HUES48 (cell line): ENCODE results near the gene TMEM44.

Experiments used
- H3K27ac ChIP-seq: one replicate; pipeline ENCODE4 v1.7.0; 2013; ENCODE audit warnings: low read depth, low read length, inconsistent platforms
- H3K27me3 ChIP-seq: 2 replicates; pipeline ENCODE4 v1.6.1; 2013; ENCODE audit warnings: mild to moderate bottlenecking, low read length; ENCODE audit not compliant: control insufficient read depth, insufficient read depth
- H3K36me3 ChIP-seq: 2 replicates; pipeline ENCODE4 v1.6.1; 2013; ENCODE audit warnings: low read length; ENCODE audit not compliant: control insufficient read depth, insufficient read depth
- H3K4me1 ChIP-seq: 2 replicates; pipeline ENCODE4 v1.6.1; 2013; ENCODE audit warnings: mild to moderate bottlenecking, low read length; ENCODE audit not compliant: control insufficient read depth, insufficient read depth
- H3K4me3 ChIP-seq: 2 replicates; pipeline ENCODE4 v1.5.1; 2013; ENCODE audit warnings: mild to moderate bottlenecking, low read depth, low read length
- H3K9ac ChIP-seq: 2 replicates; pipeline ENCODE4 v1.6.1; 2013; ENCODE audit warnings: mild to moderate bottlenecking, low read depth, low read length, moderate library complexity
- H3K9me3 ChIP-seq: 2 replicates; pipeline ENCODE4 v1.6.1; 2013; ENCODE audit warnings: low read length; ENCODE audit not compliant: control insufficient read depth, insufficient read depth

TMEM44 gene

GRCh38 chr3:194623449-194624290 is 9.5 kb downstream of the TMEM44 start:
- H3K9ac ChIP-seq: no peak overlapping the region
- no peaks in the 10 kb centered on the region for H3K9me3 ChIP-seq
- no peak overlapping the region for H3K4me3 ChIP-seq
- no peak overlapping the region for H3K27ac ChIP-seq
- peaks cover 24% of the 10 kb centered on the region for H3K36me3 ChIP-seq
- H3K27me3 ChIP-seq: no peaks in the 10 kb centered on the region
- H3K4me1 ChIP-seq: no peaks in the 10 kb centered on the region

GRCh38 chr3:194622621-194623340 is 10.4 kb downstream of the TMEM44 start:
- no peaks in the 10 kb centered on the region for H3K27me3 ChIP-seq
- no peaks in the 10 kb centered on the region for H3K4me1 ChIP-seq
- H3K4me3 ChIP-seq: no peak overlapping the region
- no peak overlapping the region for H3K9ac ChIP-seq
- H3K9me3 ChIP-seq: no peaks in the 10 kb centered on the region
- peaks cover 18% of the 10 kb centered on the region for H3K36me3 ChIP-seq
- no peak overlapping the region for H3K27ac ChIP-seq

DNA sequence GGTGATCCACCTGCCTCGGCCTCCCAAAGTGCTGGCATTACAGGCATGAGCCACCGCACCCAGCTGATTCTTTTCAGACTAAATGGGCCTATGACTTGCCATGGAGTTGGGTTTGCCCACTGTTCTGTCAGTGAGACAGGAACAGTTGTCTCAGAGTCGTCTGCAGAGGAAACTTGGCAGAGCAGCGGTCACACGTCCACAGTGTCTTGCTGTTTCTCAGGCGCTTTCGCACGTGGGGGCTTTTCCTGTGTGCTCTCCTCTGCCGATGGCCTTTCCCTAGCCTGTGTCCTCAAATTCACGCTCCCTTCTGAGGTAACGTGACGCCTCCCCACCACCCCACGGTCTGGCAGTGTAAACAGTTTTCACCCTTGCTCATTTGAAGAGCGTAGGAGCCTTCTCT is 11.3 kb downstream of the TMEM44 start:
- Histone ChIP-seq H3K4me1 (no peaks in the 10 kb centered on the region), H3K9me3 (no peaks in the 10 kb centered on the region), H3K9ac (no peak overlapping the region)

GRCh38 chr3:194620196-194620595 is 13.0 kb downstream of the TMEM44 start:
- H3K4me1 ChIP-seq: no peaks in the 10 kb centered on the region
- no peaks in the 10 kb centered on the region for H3K27me3 ChIP-seq
- H3K9me3 ChIP-seq: no peaks in the 10 kb centered on the region
- H3K27ac ChIP-seq: no peak overlapping the region
- peaks cover 9% of the 10 kb centered on the region for H3K36me3 ChIP-seq
- H3K9ac ChIP-seq: no peak overlapping the region
- H3K4me3 ChIP-seq: no peak overlapping the region

More for the DNA sequence above, 11.3 kb downstream of the TMEM44 start:
- Histone ChIP-seq H3K4me3 (no peak overlapping the region), H3K36me3 (peaks cover 13% of the 10 kb centered on the region), H3K27ac (no peak overlapping the region), H3K27me3 (no peaks in the 10 kb centered on the region)

DNA sequence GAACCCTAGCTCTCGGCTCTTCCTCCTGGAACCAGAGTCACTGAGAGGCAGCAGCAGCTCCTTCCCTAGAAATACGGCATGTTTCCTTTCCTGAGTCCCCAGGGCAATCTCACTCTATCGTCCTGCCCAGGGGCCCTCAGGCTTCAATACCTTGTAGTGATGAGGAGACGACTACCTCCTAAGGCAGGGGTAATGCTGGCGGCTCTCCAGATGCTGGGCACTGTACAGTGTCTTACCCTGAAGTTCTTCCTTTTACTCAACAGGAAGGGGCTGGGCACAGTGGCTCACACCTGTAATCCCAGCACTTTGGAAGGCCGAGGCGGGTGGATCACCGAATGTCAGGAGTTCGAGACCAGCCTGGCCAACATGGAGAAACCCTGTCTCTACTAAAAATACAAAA is 13.5 kb downstream of the TMEM44 start:
- Histone ChIP-seq H3K9me3 (no peaks in the 10 kb centered on the region), H3K27me3 (no peaks in the 10 kb centered on the region), H3K4me1 (no peaks in the 10 kb centered on the region), H3K9ac (no peak overlapping the region), H3K4me3 (no peak overlapping the region), H3K27ac (no peak overlapping the region), H3K36me3 (peaks cover 10% of the 10 kb centered on the region)

DNA sequence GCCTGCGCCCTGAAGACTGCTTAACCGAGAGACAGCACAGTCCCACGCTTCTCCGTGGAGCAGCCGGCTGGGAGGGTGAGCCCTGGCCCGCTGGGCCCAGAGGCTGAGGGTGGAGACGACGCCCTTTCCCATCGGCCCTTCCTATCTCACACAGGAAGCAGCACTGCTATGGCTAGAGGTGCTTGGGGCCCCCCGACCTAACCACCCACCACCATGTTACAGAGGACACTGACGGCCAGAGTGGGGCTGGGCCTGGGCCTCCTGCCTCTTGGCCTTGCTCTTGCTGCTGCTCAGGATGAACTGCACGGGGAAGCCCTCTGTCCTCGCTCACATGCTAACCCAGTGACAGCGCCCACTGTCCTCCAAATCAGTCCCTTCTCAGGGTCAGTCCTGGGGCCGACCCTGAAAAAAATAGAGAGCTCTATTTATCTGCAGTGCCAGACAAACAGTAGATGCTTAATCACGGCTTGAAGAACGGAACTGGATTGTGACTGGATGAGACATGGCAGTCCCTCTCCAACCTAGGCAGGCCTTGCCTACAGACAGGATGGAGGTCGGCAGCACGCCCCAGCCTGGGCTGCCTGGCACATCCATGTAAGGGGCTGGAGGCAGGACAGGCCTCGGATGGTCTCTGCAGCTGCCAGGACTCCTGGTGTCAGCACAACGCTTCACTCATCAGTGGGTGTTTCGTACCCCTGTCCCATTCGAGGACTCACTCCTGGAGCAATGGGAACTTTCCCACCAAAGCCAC is 14.2 kb downstream of the TMEM44 start:
- no peak overlapping the region for H3K9ac ChIP-seq
- H3K27ac ChIP-seq: no peak overlapping the region
- peaks cover 13% of the 10 kb centered on the region for H3K36me3 ChIP-seq

DNA sequence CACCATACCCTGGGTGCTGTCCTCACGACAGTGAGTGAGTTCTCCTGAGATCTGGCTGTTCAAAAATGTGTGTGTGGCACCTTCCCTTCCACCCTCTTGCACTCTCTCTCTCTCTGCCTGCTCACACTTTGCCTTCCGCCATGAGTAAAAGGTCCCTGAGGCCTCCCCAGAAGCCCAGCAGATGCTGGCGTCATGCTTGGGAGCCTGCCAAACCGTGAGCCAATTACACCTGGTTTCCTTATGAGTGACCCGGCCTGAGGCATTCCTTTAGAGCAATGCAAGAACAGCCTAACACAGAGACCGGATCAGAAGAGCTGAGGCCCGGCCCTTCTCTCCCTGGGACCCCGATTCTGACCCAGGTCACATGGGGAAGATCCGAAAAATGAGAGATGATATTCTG is 15.4 kb downstream of the TMEM44 start:
- no peak overlapping the region for H3K27ac ChIP-seq
- H3K9me3 ChIP-seq: no peaks in the 10 kb centered on the region
- H3K9ac ChIP-seq: no peak overlapping the region
- H3K27me3 ChIP-seq: no peaks in the 10 kb centered on the region
- no peaks in the 10 kb centered on the region for H3K4me1 ChIP-seq
- peaks cover 13% of the 10 kb centered on the region; the same call in 1 of the 2 replicates for H3K36me3 ChIP-seq
- no peak overlapping the region for H3K4me3 ChIP-seq

More for the DNA sequence above, 14.2 kb downstream of the TMEM44 start:
- no peak overlapping the region for H3K4me3 ChIP-seq
- H3K4me1 ChIP-seq: no peaks in the 10 kb centered on the region
- no peaks in the 10 kb centered on the region for H3K9me3 ChIP-seq
- H3K27me3 ChIP-seq: no peaks in the 10 kb centered on the region

DNA sequence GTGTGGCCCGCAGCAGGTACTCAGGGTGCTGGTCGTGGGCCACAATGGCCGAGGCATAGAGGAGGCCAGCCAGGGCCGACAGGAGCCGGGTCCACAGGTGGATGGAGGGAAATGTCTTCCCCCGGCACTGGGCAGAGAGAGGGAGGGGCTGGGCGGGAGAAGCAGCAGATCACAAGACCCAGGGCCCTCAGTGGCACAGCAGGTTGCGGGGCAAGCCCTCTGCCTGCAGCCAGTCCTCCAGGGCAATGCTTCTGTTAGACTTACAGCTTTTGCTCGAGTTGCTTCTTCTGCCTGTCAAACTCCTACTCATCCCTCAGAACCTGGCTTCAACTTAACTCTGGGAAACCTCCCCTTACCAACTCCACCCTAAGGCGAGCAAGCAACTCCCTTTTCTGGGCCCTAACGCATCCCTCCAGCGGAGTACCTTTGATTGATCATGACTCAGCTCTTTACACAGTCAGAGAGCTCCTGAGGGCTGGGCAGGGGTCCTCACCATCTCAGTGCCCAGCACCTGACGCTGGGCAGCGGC is 16.0 kb downstream of the TMEM44 start:
- Histone ChIP-seq H3K36me3 (peaks cover 13% of the 10 kb centered on the region; the same call in 1 of the 2 replicates), H3K4me3 (no peak overlapping the region), H3K4me1 (no peaks in the 10 kb centered on the region), H3K9me3 (no peaks in the 10 kb centered on the region), H3K27ac (no peak overlapping the region), H3K9ac (no peak overlapping the region), H3K27me3 (no peaks in the 10 kb centered on the region)

DNA sequence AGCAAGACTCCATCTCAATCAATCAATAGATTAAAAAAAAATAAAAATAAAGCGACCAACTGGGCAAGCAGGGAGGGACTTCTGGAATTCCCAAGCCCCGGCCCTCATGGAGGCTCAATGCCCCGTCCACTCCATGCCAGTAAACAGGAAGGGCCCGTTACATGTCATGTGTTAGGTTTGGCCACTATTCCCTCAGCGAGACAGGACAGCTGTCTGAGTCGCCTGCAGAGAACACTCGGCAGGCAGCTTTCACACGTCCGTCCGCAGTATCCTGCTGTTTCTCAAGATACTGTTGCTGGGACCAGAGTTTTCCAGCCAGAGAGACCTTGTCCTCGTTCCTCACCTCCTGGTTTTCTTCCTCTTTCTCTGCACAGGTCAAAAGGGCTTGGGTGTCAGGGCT is 18.0 kb downstream of the TMEM44 start:
- Histone ChIP-seq H3K36me3 (peaks cover 13% of the 10 kb centered on the region; the same call in 1 of the 2 replicates), H3K4me3 (no peak overlapping the region), H3K9ac (no peak overlapping the region), H3K27ac (no peak overlapping the region), H3K9me3 (no peaks in the 10 kb centered on the region), H3K4me1 (no peaks in the 10 kb centered on the region), H3K27me3 (no peaks in the 10 kb centered on the region)

DNA sequence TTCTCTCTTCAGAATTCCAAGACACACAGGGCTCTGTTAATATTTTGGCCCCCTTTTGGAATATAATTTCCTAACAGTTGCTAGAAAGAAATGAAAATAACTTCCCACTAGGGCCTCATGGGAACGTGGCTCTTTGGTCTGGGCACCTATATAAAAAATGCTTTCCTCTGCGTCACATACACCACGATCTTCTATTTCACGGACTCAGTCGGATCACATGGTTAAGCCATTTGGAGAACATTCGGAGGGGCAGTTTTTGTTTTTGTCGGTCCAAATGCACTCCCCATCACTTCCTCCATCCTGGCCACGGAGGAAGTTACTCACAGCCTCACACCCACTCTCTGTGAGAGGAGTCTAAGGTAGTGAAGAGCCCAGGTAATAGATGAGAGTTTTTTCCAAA is 21.0 kb downstream of the TMEM44 start:
- H3K36me3 ChIP-seq: peaks cover 9% of the 10 kb centered on the region; the same call in 1 of the 2 replicates
- no peak overlapping the region for H3K4me3 ChIP-seq
- no peaks in the 10 kb centered on the region for H3K27me3 ChIP-seq
- no peaks in the 10 kb centered on the region for H3K9me3 ChIP-seq
- H3K27ac ChIP-seq: no peak overlapping the region
- no peaks in the 10 kb centered on the region for H3K4me1 ChIP-seq
- no peak overlapping the region for H3K9ac ChIP-seq
